RWPE1 (cell line): ENCODE results near the gene SOCS7.

Experiments
- CTCF ChIA-PET: fragments of 350-600 bp; sonication (Branson Sonifier 250); formaldehyde crosslinking; extraction: SDS; loops from one replicate; lab custom pipeline; 2021; lab: Yijun Ruan, JAX
- POLR2A ChIA-PET: fragments of 400-600 bp; formaldehyde crosslinking; extraction: SDS; loops from one replicate; lab custom pipeline; 2020; ENCODE audit warnings: antibody characterized with exemption; ENCODE audit not compliant: low non-redundant PET; lab: Yijun Ruan, JAX
- DNase-seq: peaks from one replicate; pipeline ENCODE4 v3.0.0; 2012; ENCODE audit warnings: low spot score
- H3K27ac ChIP-seq: fragments of 450-650 bp; 2 replicates; pipeline ENCODE4 v1.5.1; 2017
- CTCF ChIP-seq: fragments of 450-650 bp; conservative IDR thresholded peaks from 2 replicates; pipeline ENCODE4 v1.5.1; 2017; ENCODE audit warnings: low read depth, mild to moderate bottlenecking

Gene SOCS7

GRCh38 chr17:38352245-38353085 lies 821 bp downstream of the SOCS7 start:
- peak overlapping the region; percentile 81 for H3K27ac ChIP-seq
- TF ChIP-seq CTCF = no peak
- POLR2A ChIA-PET = no interaction called here
- CTCF ChIA-PET = interaction anchor here (0.6 to 2.0 kb wide), 4 partner anchors 9 to 83 kb away, joined by 3 to 5 read pairs (median 4); no protein-coding TSS in a partner anchor
- DNase-seq = no peak

GRCh38 chr17:38353086-38353604 lies 1.5 kb downstream of the SOCS7 start:
- ChIA-PET POLR2A (no interaction called here), CTCF (interaction anchor here (0.6 to 2.0 kb wide), 5 partner anchors 8 to 82 kb away, joined by 3 to 5 read pairs (median 4); no protein-coding TSS in a partner anchor)
- H3K27ac ChIP-seq = peak overlapping the region; percentile 81
- DNase-seq = no peak
- no peak for TF ChIP-seq CTCF

GRCh38 chr17:38353668-38354067 lies 2.0 kb downstream of the SOCS7 start:
- CTCF ChIA-PET = interaction anchor here (0.6 to 2.0 kb wide), 4 partner anchors 8 to 381 kb away, joined by 3 to 4 read pairs (median 4); no protein-coding TSS in a partner anchor
- no peak for DNase-seq
- H3K27ac ChIP-seq = peak overlapping the region; percentile 81; the same call in 1 of the 2 replicates
- POLR2A ChIA-PET = no interaction called here
- TF ChIP-seq CTCF = no peak

- no peak for DNase-seq
- ChIA-PET POLR2A (interaction anchor here (0.6 kb wide), 1 partner anchor 229 kb away, joined by 3 read pairs; no protein-coding TSS in a partner anchor), CTCF (interaction anchor here (0.6 to 1.4 kb wide), 6 partner anchors 21 to 487 kb away, joined by 3 to 4 read pairs (median 3); a partner anchor contains a TSS)
- no peak overlapping the region for H3K27ac ChIP-seq
- no peak for TF ChIP-seq CTCF
Measured at GRCh38 chr17:38354466-38354865, 2.8 kb downstream of the SOCS7 start.

DNA sequence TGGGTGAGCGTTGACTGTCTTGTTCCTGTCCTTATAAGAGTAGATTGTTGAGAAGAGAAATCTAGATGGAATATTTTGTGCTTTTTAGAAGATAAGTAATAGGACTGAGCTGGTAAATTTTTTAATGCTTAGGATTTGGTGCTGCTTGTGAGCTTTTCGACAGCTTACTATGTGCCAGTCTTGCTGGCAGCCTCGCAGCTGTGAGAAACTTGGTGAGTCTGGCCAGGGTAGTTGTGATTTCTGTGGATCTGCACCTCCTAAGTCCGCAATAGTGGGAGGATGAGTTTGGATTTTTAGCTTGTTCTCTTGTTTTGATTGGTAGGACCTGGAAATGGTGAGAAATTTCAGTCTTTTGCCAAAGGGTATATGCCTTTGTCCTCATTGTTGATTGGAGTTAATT lies 3.6 kb downstream of the SOCS7 start:
- ChIA-PET POLR2A (no interaction called here), CTCF (interaction anchor here (0.6 to 1.2 kb wide), 5 partner anchors 35 to 486 kb away, joined by 3 to 5 read pairs (median 4); a partner anchor contains a TSS)
- H3K27ac ChIP-seq = no peak overlapping the region
- DNase-seq = no peak
- TF ChIP-seq CTCF = no peak

- ChIA-PET CTCF (no interaction called here), POLR2A (no interaction called here)
- no peak for DNase-seq
- no peak for TF ChIP-seq CTCF
- no peak overlapping the region for H3K27ac ChIP-seq
Measured at GRCh38 chr17:38357486-38358123, 6.0 kb downstream of the SOCS7 start.
